Hematopoietic multipotent progenitor cell treated with erythropoietin and hydrocortisone succinate and interleukin-3 and kit ligand, for 15 days (in vitro differentiated cells): ENCODE results near the gene SENP5.

Experiments
- DNase-seq: peaks from one replicate; pipeline ENCODE4 v3.0.0-alpha.2; 2015; ENCODE audit warnings: low spot score

The SENP5 gene

DNA sequence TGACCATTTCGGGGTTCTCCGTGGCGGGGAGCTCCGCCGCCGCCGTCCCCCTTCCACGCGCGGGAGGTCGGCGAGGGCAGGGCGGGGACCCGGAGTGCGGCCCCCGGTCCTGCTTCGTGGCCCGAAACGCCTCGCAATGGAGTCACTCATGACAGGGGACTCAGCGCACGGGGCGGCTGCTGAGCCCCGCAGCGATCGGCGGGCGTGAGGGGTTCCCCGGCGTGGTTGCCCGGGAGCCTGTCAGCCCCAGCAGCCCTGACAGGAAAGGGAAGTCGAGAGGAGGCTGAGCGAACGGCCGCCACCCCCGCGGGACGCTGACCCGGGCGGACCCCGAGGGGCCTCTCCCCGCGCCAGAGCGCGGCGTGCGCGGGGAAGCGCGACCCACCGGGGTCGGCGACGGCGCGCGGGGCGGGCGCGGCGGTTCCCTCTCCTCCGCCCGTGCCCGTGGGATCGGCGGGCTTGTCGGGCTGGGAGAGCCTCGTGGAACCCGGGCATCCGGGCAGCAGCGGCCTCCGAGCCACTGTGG, 101.5 kb downstream of the SENP5 start:
- peak; percentile 15 for DNase-seq

DNA sequence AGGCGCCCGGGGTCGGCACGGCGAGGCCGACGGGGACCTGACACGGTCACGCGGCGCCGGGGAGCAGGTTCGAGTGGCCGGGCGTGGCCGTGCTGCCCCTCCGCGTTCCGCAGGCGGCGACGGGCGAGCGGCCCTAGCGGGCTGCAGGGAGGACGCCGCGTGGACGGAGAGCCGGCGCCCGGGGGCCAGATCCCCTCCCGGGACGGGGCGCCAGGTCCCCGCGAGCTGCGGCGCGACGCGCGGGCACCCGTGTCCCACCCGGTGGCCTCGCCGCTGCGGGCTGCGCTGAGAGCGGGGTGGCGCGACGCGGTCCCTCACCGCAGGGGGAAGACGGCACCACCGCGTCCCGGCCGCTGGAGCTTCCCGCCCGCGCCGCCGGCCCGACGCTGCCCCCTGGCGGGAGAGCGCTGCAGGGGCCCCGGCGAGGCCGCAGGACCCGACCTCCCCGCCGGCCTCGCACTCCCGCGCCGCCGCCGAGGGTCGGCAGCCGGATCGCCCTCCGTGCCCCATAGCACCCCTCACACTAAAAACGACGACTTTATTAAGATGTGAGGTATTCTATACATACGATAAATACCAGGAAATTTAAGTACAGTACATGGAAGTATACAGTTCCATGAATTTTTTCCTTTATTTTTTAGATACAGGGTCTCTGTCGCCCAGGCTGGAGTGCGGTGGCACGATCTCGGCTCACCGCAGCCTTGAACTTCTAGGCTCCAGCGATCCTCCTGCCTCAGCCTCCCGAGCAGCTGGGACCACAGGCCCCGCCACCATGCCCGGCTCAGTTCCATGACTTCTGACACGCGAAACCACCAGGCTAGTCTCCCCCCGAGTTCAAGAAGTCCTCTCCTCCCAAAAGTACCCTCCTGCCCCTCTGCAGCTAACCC, 102.2 kb downstream of the SENP5 start:
- peak; percentile 72 for DNase-seq

DNA sequence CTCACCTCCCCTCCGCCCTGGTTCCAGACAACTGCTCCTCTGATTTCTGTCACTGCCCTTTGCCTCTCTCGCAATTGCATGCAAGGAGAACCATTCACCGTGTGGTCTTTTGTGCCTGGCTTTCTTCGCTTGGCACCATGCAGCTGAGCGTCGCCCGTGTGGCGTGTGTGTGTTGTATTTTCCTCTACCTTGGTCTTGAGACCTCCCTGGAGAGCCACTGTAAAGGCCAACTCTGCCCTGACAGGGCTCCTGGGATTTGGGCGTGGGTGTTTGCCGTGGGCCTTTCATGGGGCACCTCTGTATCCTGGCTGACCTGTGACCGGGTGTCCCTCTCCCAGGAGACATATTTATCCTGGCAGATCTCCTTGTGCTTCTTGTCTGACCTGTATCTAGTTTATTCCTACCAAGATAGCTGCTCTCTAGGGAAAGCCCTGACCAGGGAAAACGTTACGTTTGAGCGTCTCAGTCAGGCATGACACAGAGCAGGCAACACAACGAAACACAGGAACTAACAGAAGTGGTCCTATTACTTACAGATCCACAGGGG, 102.9 kb downstream of the SENP5 start:
- no peak for DNase-seq

DNA sequence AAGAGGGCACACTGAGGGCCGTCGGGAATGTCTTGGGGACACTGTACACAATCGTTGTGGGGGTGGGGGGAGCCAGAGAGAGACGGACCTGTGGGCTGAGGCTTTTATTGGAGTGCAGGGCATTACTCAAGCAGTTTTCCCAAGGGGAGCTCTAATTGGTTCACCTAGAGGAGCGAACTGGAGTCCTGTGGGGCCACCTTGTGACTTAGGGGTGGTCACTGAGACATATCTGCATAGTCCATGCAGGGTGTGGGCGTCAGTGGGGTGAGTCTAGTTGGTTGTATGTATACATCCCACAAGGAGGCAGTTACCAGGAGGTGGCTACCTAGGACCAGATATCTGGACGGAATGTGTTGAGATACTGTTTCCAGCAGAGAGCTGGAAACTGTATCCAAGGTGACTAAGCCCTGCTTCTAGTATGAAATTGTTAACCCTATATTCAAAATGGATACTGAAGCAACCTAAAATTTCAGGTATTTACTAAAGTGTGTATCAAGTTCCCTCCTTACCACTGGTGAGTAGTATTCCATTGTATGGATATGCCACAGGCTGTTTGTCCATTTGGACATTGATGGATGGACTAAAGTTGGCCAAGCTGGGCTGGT, 103.5 kb downstream of the SENP5 start:
- peak; percentile 53 for DNase-seq

DNA sequence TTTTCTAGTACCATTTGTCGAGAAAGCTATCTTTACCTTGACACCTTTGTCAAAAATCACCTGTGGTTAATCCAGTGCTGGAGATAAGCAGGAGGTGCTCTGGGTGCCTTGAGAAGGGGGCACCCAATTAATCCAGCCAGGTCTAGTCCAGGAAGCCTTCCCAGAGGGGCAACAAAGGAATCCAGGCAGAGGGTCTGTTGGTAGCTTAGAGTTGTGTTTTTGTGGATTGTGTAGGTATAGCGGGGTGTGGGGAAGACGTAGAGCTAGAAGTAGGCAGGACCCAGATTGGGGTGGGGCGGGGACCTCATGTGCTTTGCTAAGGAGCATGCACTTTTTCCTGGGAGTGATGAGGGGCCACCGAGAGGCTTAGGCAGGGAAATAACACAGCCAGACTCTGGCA, 106.9 kb downstream of the SENP5 start:
- DNase-seq, result no peak

DNA sequence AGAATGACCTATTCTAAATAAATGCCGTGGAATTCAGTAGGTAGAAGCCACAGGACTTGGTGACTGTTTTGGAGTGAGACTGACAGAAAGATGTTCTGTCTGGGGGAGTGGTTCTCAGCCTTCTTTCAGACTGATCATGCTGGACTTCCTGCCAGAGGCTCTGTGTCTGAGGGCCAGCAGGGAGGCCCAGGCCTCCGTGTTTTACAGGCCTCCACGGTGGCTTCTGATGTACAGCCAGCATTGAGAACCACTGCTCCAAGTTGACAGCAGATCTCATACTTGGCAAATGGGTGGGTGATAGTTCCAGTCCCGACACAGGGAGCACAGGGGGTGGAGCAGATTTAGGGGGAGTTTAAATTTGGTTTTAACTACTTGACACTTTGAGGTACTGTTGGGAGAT, 107.6 kb downstream of the SENP5 start:
- no peak for DNase-seq

DNA sequence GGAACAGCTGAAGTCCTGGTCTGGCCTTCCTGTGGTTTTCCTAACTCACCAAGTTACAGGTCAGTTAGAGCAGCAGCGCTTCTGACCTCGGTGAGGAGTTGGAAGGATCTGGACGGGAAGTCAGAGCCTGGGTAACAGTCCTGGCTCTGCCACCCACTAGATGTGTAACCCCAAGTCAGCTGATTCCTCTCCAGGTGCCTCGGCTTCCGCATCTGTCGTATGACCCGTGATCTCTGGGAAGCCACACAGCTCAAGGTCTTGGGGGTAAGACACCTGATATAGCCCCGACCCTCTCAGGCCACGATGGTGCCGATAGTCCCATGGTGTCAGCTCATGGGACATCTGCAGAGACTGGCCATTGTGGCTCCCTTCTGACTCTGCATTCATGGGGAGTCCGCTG, 109.2 kb downstream of the SENP5 start:
- no peak for DNase-seq

DNA sequence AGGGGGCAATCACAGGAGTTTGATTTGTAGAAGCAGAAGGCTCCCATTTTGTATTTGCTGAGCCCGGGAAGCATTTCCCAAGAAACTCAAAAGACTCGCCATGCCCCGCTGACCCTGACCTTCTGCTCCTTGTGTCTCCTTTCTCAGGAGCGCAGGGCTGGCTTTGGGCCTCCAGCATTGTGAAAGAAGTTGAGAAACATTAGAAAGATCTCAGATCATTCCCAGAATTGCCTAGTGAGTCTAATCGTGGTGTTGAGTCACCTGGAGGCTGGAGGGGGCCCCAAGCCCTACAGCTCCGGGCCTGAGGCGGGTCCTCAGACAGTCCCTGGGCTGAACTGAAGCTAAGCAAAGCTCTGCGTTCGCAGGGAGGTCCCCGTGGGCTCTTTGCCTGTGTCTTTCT, 111.8 kb downstream of the SENP5 start:
- no peak for DNase-seq

DNA sequence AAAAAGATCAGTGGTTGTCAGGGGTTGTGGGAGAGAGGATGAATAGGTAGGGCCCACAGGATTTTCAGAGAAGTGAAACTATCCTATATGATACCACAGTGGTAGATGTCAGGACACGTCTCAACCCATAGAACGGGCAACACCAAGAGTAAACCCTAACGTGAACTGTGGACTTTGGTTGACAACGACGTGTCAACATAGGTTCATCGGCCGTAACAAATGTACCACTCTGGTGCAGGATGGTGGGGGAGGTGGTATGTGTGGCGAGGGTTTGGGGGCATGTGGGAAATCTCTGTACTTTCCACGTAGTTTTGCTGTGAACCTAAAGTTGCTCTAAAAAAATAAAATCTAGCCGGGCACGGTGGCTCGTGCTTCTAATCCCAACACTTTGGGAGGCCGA, 113.9 kb downstream of the SENP5 start:
- no peak for DNase-seq

DNA sequence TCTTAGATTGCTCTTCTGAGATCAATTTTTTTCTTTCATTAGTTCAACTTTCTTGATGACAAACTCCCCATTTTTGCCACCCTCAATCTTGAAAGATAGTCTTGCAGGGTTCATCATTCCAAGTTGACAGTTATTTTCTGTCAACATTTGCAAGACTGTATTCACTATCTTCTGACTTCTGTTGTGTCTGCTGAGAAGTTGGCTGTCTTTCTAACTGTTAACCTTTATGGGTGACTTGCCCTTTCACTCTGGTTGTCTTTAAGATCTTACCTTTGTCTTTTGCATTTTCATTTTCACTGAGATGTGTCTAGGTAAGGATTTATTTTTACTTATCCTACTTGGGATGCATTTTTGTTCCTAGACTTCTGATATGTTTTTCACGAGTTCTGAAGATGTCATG, 115.5 kb downstream of the SENP5 start:
- no peak for DNase-seq
